ENCODE measurements around the gene PPP4R4.
"Not testable (repeated sequence)": the region's sequence is repeated elsewhere in the genome, so short reads cannot be mapped to it uniquely, and the experiment has no call there.

- TF ChIP-seq CTCF (IDR thresholded peaks at IDR 0.05; ENCODE audit: low read length); EZH2 (IDR thresholded peaks at IDR 0.05; ENCODE audit: borderline replicate concordance, low read length): not testable (repeated sequence)
These were observed 122.0 kb downstream of the PPP4R4 start for GRCh38 chr14:94296181-94296545.

All from OCI-LY1 (cell line).